Vagina (tissue), 2 donors: Measurements from ENCODE around the gene ROR1. TPM values are rescaled to one million over a fixed set of nuclear protein-coding genes. Genes with fewer than 3 reads are reported as not detected.

Experiments
- DNase-seq, 2 donors: peaks; one replicate each; pipeline ENCODE4 v3.0.0-alpha.2; 2017; ENCODE audit errors: extremely low spot score in 2 of 2
- H3K27ac ChIP-seq: fragments of 200-600 bp; sonication (generic); one replicate; pipeline ENCODE4 v1.5.1; 2019
- H3K27me3 ChIP-seq: fragments of 200-600 bp; sonication (generic); one replicate; pipeline ENCODE4 v1.5.1; 2019
- H3K36me3 ChIP-seq, 2 donors: fragments of 200-600 bp; sonication (generic); one replicate each; pipeline ENCODE4 v1.5.1; 2017 to 2019
- H3K4me1 ChIP-seq: fragments of 200-600 bp; sonication (generic); one replicate; pipeline ENCODE4 v1.5.1; 2019
- H3K4me3 ChIP-seq, 2 donors: fragments of 200-600 bp; sonication (generic); 1 replicate in 1 of 2; 2 replicates in 1 of 2; pipeline ENCODE4 v1.5.1; 2016 to 2019
- H3K9me3 ChIP-seq: fragments of 200-600 bp; sonication (generic); one replicate; pipeline ENCODE4 v1.5.1; 2019
- POLR2A ChIP-seq, 2 donors: fragments of 450-650 bp; IDR thresholded peaks; one replicate each; pipeline ENCODE4 v1.6.1; 2017; ENCODE audit warnings: antibody characterized with exemption in 2 of 2, mild to moderate bottlenecking in 2 of 2, moderate library complexity in 2 of 2
- POLR2AphosphoS5 ChIP-seq, 2 donors: sonication (generic); formaldehyde crosslinking; IDR thresholded peaks; one replicate each; pipeline ENCODE4 v1.9.0; 2017; ENCODE audit warnings: antibody characterized with exemption in 2 of 2, mild to moderate bottlenecking in 2 of 2, low read depth in 1 of 2; ENCODE audit not compliant: insufficient read depth in 1 of 2
- intact Hi-C: fragments of 100-400 bp; cut with DNase I; formaldehyde crosslinking; loops from one replicate; pipeline ENCODE4 v1.15.1; 2023
- total RNA-seq: library from RNA; depleted of rRNA; stranded (reverse); fragments of >200 nt; gene quantifications from one replicate; pipeline ENCODE4 v1.2.3, GENCODE V29; 2016
- TF ChIP-seq, protein P1 (sequence below), 3 experiments: fragments of 450-650 bp in 2 of 3; fragments of 200-600 bp in 1 of 3; sonication (generic) in 1 of 3; IDR thresholded peaks; one replicate each; pipeline ENCODE4 v1.5.1; 2017 to 2019; ENCODE audit warnings: antibody characterized with exemption in 3 of 3, mild to moderate bottlenecking in 2 of 3, moderate library complexity in 2 of 3

Gene ROR1
- total RNA-seq, 1 donor from 2014 or later = 11.0 TPM

DNA sequence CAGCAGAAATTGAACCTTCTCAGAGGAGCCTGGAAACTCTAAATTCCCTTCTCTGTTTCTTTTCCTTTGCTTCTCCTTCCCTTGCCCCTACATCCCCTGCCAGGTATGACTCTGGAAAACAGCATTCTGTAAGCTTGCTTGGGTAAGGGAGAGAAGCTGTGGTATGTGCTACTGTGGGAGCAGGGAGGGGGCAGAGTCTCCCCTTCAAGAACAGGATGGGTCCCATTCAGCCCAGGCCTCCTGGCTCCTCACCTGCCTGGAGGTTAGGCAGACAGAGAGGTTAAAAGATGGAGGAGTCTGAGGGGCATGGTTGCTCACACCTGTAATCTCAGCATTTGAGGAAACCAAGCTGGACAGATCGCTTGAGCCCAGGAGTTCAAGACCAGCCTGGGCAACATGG, 389.0 kb downstream of the ROR1 start:
- intact Hi-C loops = no loop called here
- H3K27ac ChIP-seq = no peak overlapping the region

DNA sequence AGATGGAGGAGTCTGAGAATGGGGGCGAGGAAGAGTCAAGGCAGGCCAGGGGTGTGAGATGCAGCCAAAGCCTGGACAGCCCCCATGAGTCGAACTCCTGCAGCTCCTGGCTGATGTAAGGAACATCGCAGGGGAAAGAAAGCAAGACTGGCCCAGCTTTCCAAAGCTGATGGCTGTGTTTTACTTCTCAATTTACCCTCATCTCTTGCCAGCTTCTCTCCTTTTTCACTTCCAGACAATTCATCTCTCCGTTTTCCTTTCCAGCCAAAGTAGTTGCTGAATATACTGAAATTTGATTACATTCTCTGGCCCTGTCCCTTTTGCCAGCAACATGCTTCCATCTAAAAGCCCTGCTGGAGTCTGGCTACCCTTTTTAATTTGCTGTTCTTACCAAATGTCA, 389.6 kb downstream of the ROR1 start:
- no peak for DNase-seq
- H3K9me3 ChIP-seq = no peaks in the 10 kb centered on the region
- no peak overlapping the region for H3K27ac ChIP-seq
- peaks cover 0 to 4% of the 10 kb centered on the region in 2 donors for H3K36me3 ChIP-seq
- no peaks in the 10 kb centered on the region for H3K27me3 ChIP-seq
- TF ChIP-seq POLR2AphosphoS5 (IDR thresholded peaks at IDR 0.05; ENCODE audit: insufficient read depth in 1 of 2, low read depth in 1 of 2) (no peak), POLR2A (IDR thresholded peaks at IDR 0.05) (no peak)
- TF ChIP-seq, protein P1, sequence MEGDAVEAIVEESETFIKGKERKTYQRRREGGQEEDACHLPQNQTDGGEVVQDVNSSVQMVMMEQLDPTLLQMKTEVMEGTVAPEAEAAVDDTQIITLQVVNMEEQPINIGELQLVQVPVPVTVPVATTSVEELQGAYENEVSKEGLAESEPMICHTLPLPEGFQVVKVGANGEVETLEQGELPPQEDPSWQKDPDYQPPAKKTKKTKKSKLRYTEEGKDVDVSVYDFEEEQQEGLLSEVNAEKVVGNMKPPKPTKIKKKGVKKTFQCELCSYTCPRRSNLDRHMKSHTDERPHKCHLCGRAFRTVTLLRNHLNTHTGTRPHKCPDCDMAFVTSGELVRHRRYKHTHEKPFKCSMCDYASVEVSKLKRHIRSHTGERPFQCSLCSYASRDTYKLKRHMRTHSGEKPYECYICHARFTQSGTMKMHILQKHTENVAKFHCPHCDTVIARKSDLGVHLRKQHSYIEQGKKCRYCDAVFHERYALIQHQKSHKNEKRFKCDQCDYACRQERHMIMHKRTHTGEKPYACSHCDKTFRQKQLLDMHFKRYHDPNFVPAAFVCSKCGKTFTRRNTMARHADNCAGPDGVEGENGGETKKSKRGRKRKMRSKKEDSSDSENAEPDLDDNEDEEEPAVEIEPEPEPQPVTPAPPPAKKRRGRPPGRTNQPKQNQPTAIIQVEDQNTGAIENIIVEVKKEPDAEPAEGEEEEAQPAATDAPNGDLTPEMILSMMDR (IDR thresholded peaks at IDR 0.05) = no peak
- intact Hi-C loops = no loop called here
- H3K4me3 ChIP-seq = no peak overlapping the region
- H3K4me1 ChIP-seq = no peaks in the 10 kb centered on the region

More for the DNA sequence above, 389.0 kb downstream of the ROR1 start:
- Histone ChIP-seq H3K36me3 (peaks cover 0 to 4% of the 10 kb centered on the region in 2 donors), H3K9me3 (no peaks in the 10 kb centered on the region), H3K4me3 (no peak overlapping the region), H3K27me3 (no peaks in the 10 kb centered on the region), H3K4me1 (no peaks in the 10 kb centered on the region)
- TF ChIP-seq, protein P1 (IDR thresholded peaks at IDR 0.05) = no peak
- DNase-seq = no peak

- intact Hi-C loops = no loop called here
Measured at GRCh38 chr1:64163970-64164369, 390.2 kb downstream of the ROR1 start.

DNA sequence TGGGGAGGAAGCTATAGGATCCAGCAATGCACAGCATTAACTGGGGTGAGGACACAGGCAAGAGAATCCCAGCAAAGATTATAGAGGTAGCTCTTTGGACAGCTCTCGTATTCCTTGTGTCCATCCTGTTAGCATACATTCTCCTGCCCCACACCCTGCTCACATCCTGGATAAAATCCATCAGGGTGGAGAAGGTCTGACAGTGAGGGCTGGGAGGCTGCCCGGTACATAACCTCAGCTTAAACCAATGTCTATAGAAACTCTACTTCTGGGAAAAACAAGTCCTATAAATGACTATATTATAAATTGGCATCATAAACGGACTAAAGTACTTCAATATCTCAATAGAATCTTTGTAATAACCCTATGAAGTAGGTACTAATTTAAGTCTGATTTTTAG, 392.8 kb downstream of the ROR1 start:
- intact Hi-C loops = no loop called here
- peaks cover 3% of the 10 kb centered on the region for H3K4me1 ChIP-seq

More at GRCh38 chr1:64163970-64164369, 390.2 kb downstream of the ROR1 start:
- Histone ChIP-seq H3K27me3 (no peaks in the 10 kb centered on the region), H3K4me3 (no peak overlapping the region), H3K36me3 (peaks cover 0 to 3% of the 10 kb centered on the region in 2 donors), H3K27ac (no peak overlapping the region), H3K9me3 (no peaks in the 10 kb centered on the region), H3K4me1 (no peaks in the 10 kb centered on the region)
- TF ChIP-seq POLR2A (IDR thresholded peaks at IDR 0.05) = no peak
- TF ChIP-seq, protein P1 (IDR thresholded peaks at IDR 0.05) = no peak
- no peak for TF ChIP-seq POLR2AphosphoS5 (IDR thresholded peaks at IDR 0.05; ENCODE audit: insufficient read depth in 1 of 2, low read depth in 1 of 2)
- DNase-seq = no peak

DNA sequence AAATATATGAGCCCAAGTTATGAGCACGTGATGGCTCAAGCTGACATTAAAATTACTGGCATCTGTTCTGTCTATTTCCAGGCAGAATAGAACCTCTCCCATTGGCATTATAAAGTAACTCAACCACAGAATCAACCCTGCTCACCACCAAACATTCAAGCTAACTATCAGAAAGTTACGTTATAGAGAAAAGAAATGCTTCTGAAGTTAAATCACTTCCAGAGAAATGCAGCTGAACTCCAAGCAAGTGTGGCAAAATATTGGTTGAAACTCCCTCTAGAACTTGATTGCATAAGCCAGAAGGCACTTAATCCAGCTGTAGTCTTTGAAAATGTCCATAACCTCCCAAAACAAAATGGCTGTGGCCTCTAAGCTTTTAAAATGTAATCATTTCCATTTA, 393.4 kb downstream of the ROR1 start:
- Histone ChIP-seq H3K9me3 (no peaks in the 10 kb centered on the region), H3K27me3 (no peaks in the 10 kb centered on the region), H3K4me3 (no peak overlapping the region), H3K27ac (no peak overlapping the region), H3K4me1 (peaks cover 9% of the 10 kb centered on the region), H3K36me3 (no peaks in the 10 kb centered on the region)
- no peak for DNase-seq
- no peak for TF ChIP-seq POLR2A (IDR thresholded peaks at IDR 0.05)
- no peak for TF ChIP-seq POLR2AphosphoS5 (IDR thresholded peaks at IDR 0.05; ENCODE audit: insufficient read depth in 1 of 2, low read depth in 1 of 2)
- TF ChIP-seq, protein P1 (IDR thresholded peaks at IDR 0.05) = no peak
- intact Hi-C loops = no loop called here

More for the DNA sequence above, 392.8 kb downstream of the ROR1 start:
- Histone ChIP-seq H3K36me3 (no peaks in the 10 kb centered on the region), H3K9me3 (no peaks in the 10 kb centered on the region), H3K27me3 (no peaks in the 10 kb centered on the region), H3K27ac (no peak overlapping the region), H3K4me3 (no peak overlapping the region)
- TF ChIP-seq, protein P1 (IDR thresholded peaks at IDR 0.05) = no peak
- TF ChIP-seq POLR2AphosphoS5 (IDR thresholded peaks at IDR 0.05; ENCODE audit: insufficient read depth in 1 of 2, low read depth in 1 of 2) (no peak), POLR2A (IDR thresholded peaks at IDR 0.05) (no peak)
- no peak for DNase-seq
